NAMALWA (cell line): ENCODE results near the gene MRM3.
"Not testable (repeated sequence)": the region's sequence is repeated elsewhere in the genome, so short reads cannot be mapped to it uniquely, and the experiment has no call there.

Source experiments
- DNase-seq: peaks from one replicate; pipeline ENCODE4 v3.0.0-alpha.2; 2015; ENCODE audit warnings: low spot score

The MRM3 gene

GRCh38 chr17:753418-753817, 28.7 kb upstream of the MRM3 start:
- no peak for DNase-seq

- DNase-seq: not testable (repeated sequence)
Measured at GRCh38 chr17:755319-755961, 26.7 kb upstream of the MRM3 start.

- DNase-seq: not testable (repeated sequence)
Measured at GRCh38 chr17:756010-756567, 26.1 kb upstream of the MRM3 start.

GRCh38 chr17:759964-760363, 22.2 kb upstream of the MRM3 start:
- no peak for DNase-seq

GRCh38 chr17:760371-760770, 21.8 kb upstream of the MRM3 start:
- DNase-seq: no peak

GRCh38 chr17:767076-767475, 15.1 kb upstream of the MRM3 start:
- no peak for DNase-seq

GRCh38 chr17:773016-773415, 9.1 kb upstream of the MRM3 start:
- DNase-seq: no peak

- no peak for DNase-seq
Measured at GRCh38 chr17:773467-774312, 8.5 kb upstream of the MRM3 start.

- DNase-seq: no peak
Measured at GRCh38 chr17:774313-774584, 7.9 kb upstream of the MRM3 start.

GRCh38 chr17:778096-778495, 4.1 kb upstream of the MRM3 start:
- DNase-seq: no peak

- DNase-seq: no peak
Measured at GRCh38 chr17:784143-784542, 2.0 kb downstream of the MRM3 start.

- DNase-seq: not testable (repeated sequence)
Measured at GRCh38 chr17:785901-786300, 3.7 kb downstream of the MRM3 start.

- no peak for DNase-seq
Measured at GRCh38 chr17:787641-788221, 5.6 kb downstream of the MRM3 start.

GRCh38 chr17:788551-788950, 6.4 kb downstream of the MRM3 start:
- DNase-seq: no peak

- DNase-seq: no peak
Measured at GRCh38 chr17:789160-789840, 7.1 kb downstream of the MRM3 start.

- DNase-seq: not testable (repeated sequence)
Measured at GRCh38 chr17:789931-790873, 8.0 kb downstream of the MRM3 start.

- not testable (repeated sequence) for DNase-seq
Measured at GRCh38 chr17:790874-791247, 8.7 kb downstream of the MRM3 start.

- DNase-seq: no peak
Measured at GRCh38 chr17:791829-792228, 9.7 kb downstream of the MRM3 start.

GRCh38 chr17:792277-792676, 10.1 kb downstream of the MRM3 start:
- DNase-seq: no peak

- no peak for DNase-seq
Measured at GRCh38 chr17:794876-795275, 12.7 kb downstream of the MRM3 start.

GRCh38 chr17:795276-795675, 13.1 kb downstream of the MRM3 start:
- no peak for DNase-seq

- DNase-seq: no peak
Measured at GRCh38 chr17:795721-796120, 13.6 kb downstream of the MRM3 start.
